Measurements from ENCODE around the gene SLC2A11. TPM values are rescaled to one million over a fixed set of nuclear protein-coding genes. Genes with fewer than 3 reads are reported as not detected.

Gene SLC2A11
- polyA plus RNA-seq, 1 donor from 2014 or later = 45.7 TPM

GRCh38 chr22:23834406-23834792, 23.3 kb upstream of the SLC2A11 start:
- Histone ChIP-seq H3K9me2 (ENCODE audit: insufficient read depth, low read length) (no peaks in the 10 kb centered on the region), H3K27me3 (ENCODE audit: insufficient read depth, low read depth, low read length) (no peaks in the 10 kb centered on the region), H3K4me3 (ENCODE audit: low read length) (no peak overlapping the region), H3K79me2 (replicated peaks; ENCODE audit: insufficient read depth, low read length) (peaks cover 12% of the 10 kb centered on the region), H3K4me2 (ENCODE audit: low read length) (no peak overlapping the region), H3K9ac (ENCODE audit: low read length) (no peak overlapping the region), H2AFZ (ENCODE audit: low read depth, low read length) (no peak overlapping the region), H3K36me3 (ENCODE audit: insufficient read depth, low read length) (no peaks in the 10 kb centered on the region), H4K20me1 (ENCODE audit: insufficient read depth) (no peaks in the 10 kb centered on the region), H3K9me3 (ENCODE audit: low read length) (no peaks in the 10 kb centered on the region), H3K27ac (ENCODE audit: low read length) (no peak overlapping the region), H3F3A (ENCODE audit: insufficient read depth, low read length, poor library complexity, severe bottlenecking) (no peaks in the 10 kb centered on the region)
- TF ChIP-seq TAF1 (IDR thresholded peaks at IDR 0.05; ENCODE audit: low read depth) = no peak
- TF ChIP-seq, protein P1, sequence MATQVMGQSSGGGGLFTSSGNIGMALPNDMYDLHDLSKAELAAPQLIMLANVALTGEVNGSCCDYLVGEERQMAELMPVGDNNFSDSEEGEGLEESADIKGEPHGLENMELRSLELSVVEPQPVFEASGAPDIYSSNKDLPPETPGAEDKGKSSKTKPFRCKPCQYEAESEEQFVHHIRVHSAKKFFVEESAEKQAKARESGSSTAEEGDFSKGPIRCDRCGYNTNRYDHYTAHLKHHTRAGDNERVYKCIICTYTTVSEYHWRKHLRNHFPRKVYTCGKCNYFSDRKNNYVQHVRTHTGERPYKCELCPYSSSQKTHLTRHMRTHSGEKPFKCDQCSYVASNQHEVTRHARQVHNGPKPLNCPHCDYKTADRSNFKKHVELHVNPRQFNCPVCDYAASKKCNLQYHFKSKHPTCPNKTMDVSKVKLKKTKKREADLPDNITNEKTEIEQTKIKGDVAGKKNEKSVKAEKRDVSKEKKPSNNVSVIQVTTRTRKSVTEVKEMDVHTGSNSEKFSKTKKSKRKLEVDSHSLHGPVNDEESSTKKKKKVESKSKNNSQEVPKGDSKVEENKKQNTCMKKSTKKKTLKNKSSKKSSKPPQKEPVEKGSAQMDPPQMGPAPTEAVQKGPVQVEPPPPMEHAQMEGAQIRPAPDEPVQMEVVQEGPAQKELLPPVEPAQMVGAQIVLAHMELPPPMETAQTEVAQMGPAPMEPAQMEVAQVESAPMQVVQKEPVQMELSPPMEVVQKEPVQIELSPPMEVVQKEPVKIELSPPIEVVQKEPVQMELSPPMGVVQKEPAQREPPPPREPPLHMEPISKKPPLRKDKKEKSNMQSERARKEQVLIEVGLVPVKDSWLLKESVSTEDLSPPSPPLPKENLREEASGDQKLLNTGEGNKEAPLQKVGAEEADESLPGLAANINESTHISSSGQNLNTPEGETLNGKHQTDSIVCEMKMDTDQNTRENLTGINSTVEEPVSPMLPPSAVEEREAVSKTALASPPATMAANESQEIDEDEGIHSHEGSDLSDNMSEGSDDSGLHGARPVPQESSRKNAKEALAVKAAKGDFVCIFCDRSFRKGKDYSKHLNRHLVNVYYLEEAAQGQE (IDR thresholded peaks at IDR 0.05; ENCODE audit: borderline replicate concordance) = no peak

- H3K27me3 ChIP-seq (ENCODE audit: insufficient read depth, low read depth, low read length) = no peaks in the 10 kb centered on the region
- H3K9me3 ChIP-seq (ENCODE audit: low read length) = no peaks in the 10 kb centered on the region
- no peaks in the 10 kb centered on the region for H4K20me1 ChIP-seq (ENCODE audit: insufficient read depth)
- no peak overlapping the region for H3K9ac ChIP-seq (ENCODE audit: low read length)
- H2AFZ ChIP-seq (ENCODE audit: low read depth, low read length) = no peak overlapping the region
- H3K79me2 ChIP-seq (replicated peaks; ENCODE audit: insufficient read depth, low read length) = peaks cover 11% of the 10 kb centered on the region
- H3K27ac ChIP-seq (ENCODE audit: low read length) = no peak overlapping the region
- no peaks in the 10 kb centered on the region for H3K9me2 ChIP-seq (ENCODE audit: insufficient read depth, low read length)
- no peaks in the 10 kb centered on the region for H3K36me3 ChIP-seq (ENCODE audit: insufficient read depth, low read length)
- TF ChIP-seq MXI1 (conservative IDR thresholded peaks at IDR 0.05; ENCODE audit: poor library complexity, severe bottlenecking) (no peak), TAF1 (IDR thresholded peaks at IDR 0.05; ENCODE audit: low read depth) (no peak), EP300 (conservative IDR thresholded peaks at IDR 0.05; ENCODE audit: poor library complexity, severe bottlenecking) (no peak), RAD21 (conservative IDR thresholded peaks at IDR 0.05) (no peak), SMC3 (conservative IDR thresholded peaks at IDR 0.05; ENCODE audit: poor library complexity) (no peak), POLR2AphosphoS5 (IDR thresholded peaks at IDR 0.05) (no peak), EZH2 (IDR thresholded peaks at IDR 0.05; ENCODE audit: borderline replicate concordance, insufficient read depth, low read length, poor library complexity, severe bottlenecking) (no peak)
- TF ChIP-seq, protein P2, sequence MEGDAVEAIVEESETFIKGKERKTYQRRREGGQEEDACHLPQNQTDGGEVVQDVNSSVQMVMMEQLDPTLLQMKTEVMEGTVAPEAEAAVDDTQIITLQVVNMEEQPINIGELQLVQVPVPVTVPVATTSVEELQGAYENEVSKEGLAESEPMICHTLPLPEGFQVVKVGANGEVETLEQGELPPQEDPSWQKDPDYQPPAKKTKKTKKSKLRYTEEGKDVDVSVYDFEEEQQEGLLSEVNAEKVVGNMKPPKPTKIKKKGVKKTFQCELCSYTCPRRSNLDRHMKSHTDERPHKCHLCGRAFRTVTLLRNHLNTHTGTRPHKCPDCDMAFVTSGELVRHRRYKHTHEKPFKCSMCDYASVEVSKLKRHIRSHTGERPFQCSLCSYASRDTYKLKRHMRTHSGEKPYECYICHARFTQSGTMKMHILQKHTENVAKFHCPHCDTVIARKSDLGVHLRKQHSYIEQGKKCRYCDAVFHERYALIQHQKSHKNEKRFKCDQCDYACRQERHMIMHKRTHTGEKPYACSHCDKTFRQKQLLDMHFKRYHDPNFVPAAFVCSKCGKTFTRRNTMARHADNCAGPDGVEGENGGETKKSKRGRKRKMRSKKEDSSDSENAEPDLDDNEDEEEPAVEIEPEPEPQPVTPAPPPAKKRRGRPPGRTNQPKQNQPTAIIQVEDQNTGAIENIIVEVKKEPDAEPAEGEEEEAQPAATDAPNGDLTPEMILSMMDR (IDR thresholded peaks at IDR 0.05; ENCODE audit: poor library complexity, severe bottlenecking) = no peak
- TF ChIP-seq, protein P1 (IDR thresholded peaks at IDR 0.05; ENCODE audit: borderline replicate concordance) = no peak
- H3F3A ChIP-seq (ENCODE audit: insufficient read depth, low read length, poor library complexity, severe bottlenecking) = no peaks in the 10 kb centered on the region
- H3K4me3 ChIP-seq (ENCODE audit: low read length) = no peak overlapping the region
- no peak overlapping the region for H3K4me2 ChIP-seq (ENCODE audit: low read length)
Observed at GRCh38 chr22:23834793-23835483, 22.7 kb upstream of the SLC2A11 start.
